HCT116 (cell line): Measurements from ENCODE around the gene F2R. TPM values are rescaled to one million over a fixed set of nuclear protein-coding genes. Genes with fewer than 3 reads are reported as not detected.
A peak's percentile ranks its signal among the peaks of the same experiment; 100 is the strongest.

Source experiments
- ATAC-seq: fragments of 200-7000 bp; cut with Tn5 transposase; 2 replicates; pipeline ENCODE4 v1.9.1; 2020; ENCODE audit warnings: mild to moderate bottlenecking, moderate library complexity
- BruUV-seq: library from RNA; stranded (reverse); fragments of 400-500 nt; replicated peaks from 2 replicates; lab custom pipeline; 2021; lab: Mats Ljungman, UMichigan
- CTCF ChIA-PET: fragments of 300-600 bp; sonication (Branson Sonifier 250); formaldehyde crosslinking; loops from one replicate; lab custom pipeline; 2021; ENCODE audit warnings: antibody characterized with exemption; lab: Charles Lee
- POLR2A ChIA-PET: fragments of 300-600, 350-600 bp; sonication (Branson Sonifier 250); formaldehyde crosslinking; loops from one replicate; lab custom pipeline; 2021; ENCODE audit warnings: antibody characterized with exemption; lab: Charles Lee
- RAD21 ChIA-PET, 2 experiments: fragments of 300-600 bp; sonication (Branson Sonifier 250); formaldehyde crosslinking; loops; one replicate each; lab custom pipeline; 2023; ENCODE audit warnings: low total read pairs in 2 of 2; ENCODE audit not compliant: uncharacterized antibody in 2 of 2, unreplicated experiment in 2 of 2, low non-redundant PET in 1 of 2; lab: Charles Lee
- DNase-seq: peaks from one replicate; pipeline ENCODE4 v3.0.0-alpha.2; 2010; ENCODE audit warnings: low read depth, low spot score
- H2AFZ ChIP-seq: fragments of 200-600 bp; shearing (Covaris generic), sonication (generic); 2 replicates; pipeline ENCODE4 v1.6.1; 2017; ENCODE audit warnings: low read depth, mixed run types, mixed read lengths, antibody characterized with exemption, low read length; ENCODE audit not compliant: poor library complexity, severe bottlenecking
- H3K27ac ChIP-seq: 2 replicates; pipeline ENCODE4 v1.5.1; 2012; ENCODE audit warnings: low read depth, low read length
- H3K27me3 ChIP-seq: fragments of 200-600 bp; sonication (generic); 2 replicates; pipeline ENCODE4 v1.6.1; 2016; ENCODE audit warnings: mixed run types, low read length, mixed read lengths; ENCODE audit not compliant: insufficient read depth
- H3K36me3 ChIP-seq, 2 experiments: fragments of 200-500 bp in 1 of 2; fragments of 200-600 bp in 1 of 2; sonication (Bioruptor generic) in 1 of 2; sonication (generic) in 1 of 2; 2 replicates each; pipeline versions ENCODE4 v1.5.1 to v1.6.1; 2014 to 2016; ENCODE audit warnings: low read length in 2 of 2, inconsistent platforms in 1 of 2, mixed read lengths in 1 of 2, mixed run types in 1 of 2; ENCODE audit not compliant: insufficient read depth in 2 of 2, control insufficient read depth in 1 of 2
- H3K4me1 ChIP-seq, 2 experiments: fragments of 200-600 bp in 1 of 2; sonication (generic) in 1 of 2; 2 replicates each; pipeline versions ENCODE4 v1.5.1 to v1.6.1; 2012 to 2017; ENCODE audit warnings: low read length in 2 of 2, inconsistent platforms in 1 of 2, mild to moderate bottlenecking in 1 of 2, mixed read lengths in 1 of 2, mixed run types in 1 of 2, moderate library complexity in 1 of 2; ENCODE audit not compliant: insufficient read depth in 2 of 2, control insufficient read depth in 1 of 2
- H3K4me2 ChIP-seq: fragments of 200-600 bp; sonication (generic); 2 replicates; pipeline ENCODE4 v1.6.1; 2017; ENCODE audit warnings: mixed run types, low read length, mixed read lengths
- H3K4me3 ChIP-seq, 2 experiments: fragments of 200-600 bp in 1 of 2; sonication (generic) in 1 of 2; replicated peaks in 1 of 2; 2 replicates each; pipeline ENCODE4 v1.5.1; 2011 to 2016; ENCODE audit warnings: low read length in 2 of 2, control low read depth in 1 of 2, low read depth in 1 of 2, mild to moderate bottlenecking in 1 of 2, mixed read lengths in 1 of 2, mixed run types in 1 of 2
- H3K79me2 ChIP-seq: fragments of 200-600 bp; sonication (generic); 2 replicates; pipeline ENCODE4 v1.6.1; 2017; ENCODE audit warnings: mild to moderate bottlenecking, mixed run types, low read length, moderate library complexity, mixed read lengths; ENCODE audit not compliant: insufficient read depth
- H3K9ac ChIP-seq: fragments of 200-600 bp; sonication (generic); 2 replicates; pipeline ENCODE4 v1.6.1; 2016; ENCODE audit warnings: low read length, mixed read lengths
- H3K9me2 ChIP-seq: fragments of 200-600 bp; sonication (generic), shearing (Covaris generic); 2 replicates; pipeline ENCODE4 v1.6.1; 2017; ENCODE audit warnings: mixed run types, mild to moderate bottlenecking, moderate library complexity; ENCODE audit not compliant: insufficient read depth
- H3K9me3 ChIP-seq, 2 experiments: fragments of 200-500 bp in 1 of 2; fragments of 200-600 bp in 1 of 2; sonication (Bioruptor generic) in 1 of 2; sonication (generic) in 1 of 2; 2 replicates each; pipeline ENCODE4 v1.6.1; 2014 to 2017; ENCODE audit warnings: low read length in 2 of 2, mixed read lengths in 2 of 2, inconsistent platforms in 1 of 2, low read depth in 1 of 2, mild to moderate bottlenecking in 1 of 2, mixed run types in 1 of 2, moderate library complexity in 1 of 2; ENCODE audit not compliant: control insufficient read depth in 1 of 2, insufficient read depth in 1 of 2
- H4K20me1 ChIP-seq: fragments of 200-600 bp; sonication (generic), shearing (Covaris generic); 2 replicates; pipeline ENCODE4 v1.6.1; 2017; ENCODE audit warnings: mixed run types, mild to moderate bottlenecking, moderate library complexity; ENCODE audit not compliant: insufficient read depth
- CBX3 ChIP-seq: IDR thresholded peaks from 2 replicates; pipeline ENCODE4 v1.6.1; 2012; ENCODE audit warnings: low read depth
- CEBPB ChIP-seq: IDR thresholded peaks from 2 replicates; pipeline ENCODE4 v1.6.1; 2012; ENCODE audit warnings: low read depth
- ELF1 ChIP-seq: IDR thresholded peaks from 2 replicates; pipeline ENCODE4 v1.6.1; 2012; ENCODE audit warnings: low read depth, borderline replicate concordance
- EZH2 ChIP-seq: fragments of 200-600 bp; sonication (generic); IDR thresholded peaks from 2 replicates; pipeline ENCODE4 v1.6.1; 2017; ENCODE audit warnings: antibody characterized with exemption, mixed run types
- FOSL1 ChIP-seq: IDR thresholded peaks from 2 replicates; pipeline ENCODE4 v1.6.1; 2012; ENCODE audit warnings: low read depth
- JUND ChIP-seq: IDR thresholded peaks from 2 replicates; pipeline ENCODE4 v1.6.1; 2012
- POLR2A ChIP-seq: IDR thresholded peaks from 2 replicates; pipeline ENCODE4 v1.7.0; 2011; ENCODE audit warnings: borderline replicate concordance; ENCODE audit not compliant: insufficient read depth, insufficient read length; ENCODE audit errors: extremely low read depth
- RAD21 ChIP-seq: IDR thresholded peaks from 2 replicates; pipeline ENCODE4 v1.6.1; 2012; ENCODE audit warnings: low read depth, mild to moderate bottlenecking
- SIN3A ChIP-seq: IDR thresholded peaks from 2 replicates; pipeline ENCODE4 v1.6.1; 2012; ENCODE audit warnings: low read depth
- SRF ChIP-seq: IDR thresholded peaks from 2 replicates; pipeline ENCODE4 v1.6.1; 2012; ENCODE audit warnings: low read depth
- TCF7L2 ChIP-seq: IDR thresholded peaks from 2 replicates; pipeline ENCODE4 v1.7.0; 2011; ENCODE audit warnings: borderline replicate concordance, inconsistent platforms; ENCODE audit not compliant: insufficient read depth, insufficient read length; ENCODE audit errors: extremely low read depth
- YY1 ChIP-seq: IDR thresholded peaks from 2 replicates; pipeline ENCODE4 v1.6.1; 2011; ENCODE audit warnings: low read length, low read depth, moderate library complexity, mild to moderate bottlenecking; ENCODE audit not compliant: insufficient replicate concordance; ENCODE audit errors: extremely low read depth
- ZFX ChIP-seq: fragments of 450-650 bp; IDR thresholded peaks from 2 replicates; pipeline ENCODE4 v1.6.1; 2017
- ZNF274 ChIP-seq: fragments of 200-500 bp; sonication (Bioruptor generic); IDR thresholded peaks from 2 replicates; pipeline ENCODE4 v1.6.1; 2014; ENCODE audit warnings: mild to moderate bottlenecking, low read depth, low read length, inconsistent platforms
- intact Hi-C: fragments of 100-400 bp; cut with micrococcal nuclease; formaldehyde crosslinking; loops from 2 replicates; pipeline ENCODE4 v1.10.0; 2022
- total RNA-seq: library from RNA; stranded (reverse); gene quantifications from one replicate; pipeline ENCODE4 v1.2.1, GENCODE V29; 2021; ENCODE audit not compliant: unreplicated experiment
- TF ChIP-seq, protein P1 (sequence below): IDR thresholded peaks from 2 replicates; pipeline ENCODE4 v1.6.1; 2012
- TF ChIP-seq, protein P2 (sequence below): IDR thresholded peaks from 2 replicates; pipeline ENCODE4 v1.6.1; 2012
- TF ChIP-seq, protein P3 (sequence below): IDR thresholded peaks from 2 replicates; pipeline ENCODE4 v1.6.1; 2012; ENCODE audit warnings: low read depth

F2R gene
- total RNA-seq, 1 experiment from 2014 or later = 16.6 TPM

DNA sequence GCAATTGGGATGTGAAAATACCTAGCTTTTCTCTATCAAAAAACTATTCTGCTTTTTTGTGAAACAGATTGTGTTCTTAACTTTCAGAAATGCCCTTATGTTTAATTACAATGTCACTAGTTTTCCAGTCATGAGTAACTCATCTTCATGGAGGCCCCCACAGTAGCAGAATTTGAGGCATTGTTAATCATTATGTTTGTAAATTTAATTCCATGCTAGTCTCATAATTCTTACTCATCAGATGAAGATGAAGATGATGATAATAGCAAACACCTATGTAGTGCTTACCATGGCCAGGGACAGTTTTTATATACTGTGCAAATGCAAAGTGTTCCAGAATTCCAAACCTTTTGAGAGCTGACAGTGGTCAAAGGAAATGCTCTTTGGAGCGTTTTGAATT is 27.7 kb upstream of the F2R start:
- H3K9me2 ChIP-seq = 0 out of 2 replicates have a peak, but pooled peaks cover 3% of the 10 kb centered on the region
- no peak overlapping the region for H3K27ac ChIP-seq
- TF ChIP-seq ELF1 = no peak
- TF ChIP-seq RAD21 = no peak
- no peak for TF ChIP-seq SRF
- no peak for TF ChIP-seq JUND
- no peak for TF ChIP-seq ZFX
- TF ChIP-seq CBX3 = no peak
- TF ChIP-seq ZNF274 = no peak
- no peak overlapping the region for H3K4me2 ChIP-seq
- DNase-seq (no peak), ATAC-seq (no peak)
- intact Hi-C loops = no loop called here
- no peaks in the 10 kb centered on the region for H4K20me1 ChIP-seq
- CTCF ChIA-PET = no interaction called here
- no peaks in the 10 kb centered on the region for H3K79me2 ChIP-seq
- RAD21 ChIA-PET = interaction anchor here in 1 of 2 experiments (0.7 kb wide), 1 partner anchor 52 kb away, joined by 3 read pairs; no protein-coding TSS in a partner anchor
- no peaks in the 10 kb centered on the region for H3K27me3 ChIP-seq
- no peaks in the 10 kb centered on the region for H3K9me3 ChIP-seq
- no TSS peak for BruUV-seq
- no peak overlapping the region for H3K9ac ChIP-seq
- H3K4me3 ChIP-seq = no peak overlapping the region
- peaks cover 18 to 38% of the 10 kb centered on the region in 2 experiments for H3K4me1 ChIP-seq
- peak overlapping the region; percentile 22 for H2AFZ ChIP-seq
- POLR2A ChIA-PET = no interaction called here
- no peaks in the 10 kb centered on the region for H3K36me3 ChIP-seq

DNA sequence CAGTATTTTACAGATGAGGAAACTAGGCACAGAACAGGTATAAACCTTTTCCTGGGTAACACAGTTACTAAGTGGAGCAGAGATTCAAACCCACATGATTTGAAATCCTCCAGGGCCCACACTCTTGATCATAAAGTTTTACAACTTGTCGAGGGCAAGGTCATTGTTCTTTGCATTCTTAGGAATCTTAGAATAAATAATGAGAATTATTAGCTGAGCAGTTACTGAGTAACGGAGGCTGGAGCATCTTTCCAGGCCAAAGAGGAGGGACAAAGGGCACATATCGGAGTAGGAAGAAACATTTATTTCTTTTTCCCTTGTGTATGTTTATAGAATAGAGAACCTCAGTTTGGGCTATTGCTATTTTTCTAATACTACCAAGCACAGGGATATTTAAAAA is 27.1 kb upstream of the F2R start:
- BruUV-seq = no TSS peak
- peak overlapping the region; percentile 44; the same call in 1 of the 2 replicates for H3K27ac ChIP-seq
- intact Hi-C loops = no loop called here
- TF ChIP-seq CBX3 = no peak
- TF ChIP-seq TCF7L2 = no peak
- TF ChIP-seq SIN3A = no peak
- no peak for TF ChIP-seq EZH2
- no peak for TF ChIP-seq RAD21
- TF ChIP-seq FOSL1 = no peak
- no peak for TF ChIP-seq ELF1
- TF ChIP-seq, protein P1, sequence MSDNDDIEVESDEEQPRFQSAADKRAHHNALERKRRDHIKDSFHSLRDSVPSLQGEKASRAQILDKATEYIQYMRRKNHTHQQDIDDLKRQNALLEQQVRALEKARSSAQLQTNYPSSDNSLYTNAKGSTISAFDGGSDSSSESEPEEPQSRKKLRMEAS = no peak
- TF ChIP-seq ZNF274 = no peak
- no peak for TF ChIP-seq SRF
- TF ChIP-seq, protein P2, sequence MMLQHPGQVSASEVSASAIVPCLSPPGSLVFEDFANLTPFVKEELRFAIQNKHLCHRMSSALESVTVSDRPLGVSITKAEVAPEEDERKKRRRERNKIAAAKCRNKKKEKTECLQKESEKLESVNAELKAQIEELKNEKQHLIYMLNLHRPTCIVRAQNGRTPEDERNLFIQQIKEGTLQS = no peak
- no peak for TF ChIP-seq CEBPB
- TF ChIP-seq JUND = no peak
- TF ChIP-seq YY1 = no peak
- TF ChIP-seq, protein P3, sequence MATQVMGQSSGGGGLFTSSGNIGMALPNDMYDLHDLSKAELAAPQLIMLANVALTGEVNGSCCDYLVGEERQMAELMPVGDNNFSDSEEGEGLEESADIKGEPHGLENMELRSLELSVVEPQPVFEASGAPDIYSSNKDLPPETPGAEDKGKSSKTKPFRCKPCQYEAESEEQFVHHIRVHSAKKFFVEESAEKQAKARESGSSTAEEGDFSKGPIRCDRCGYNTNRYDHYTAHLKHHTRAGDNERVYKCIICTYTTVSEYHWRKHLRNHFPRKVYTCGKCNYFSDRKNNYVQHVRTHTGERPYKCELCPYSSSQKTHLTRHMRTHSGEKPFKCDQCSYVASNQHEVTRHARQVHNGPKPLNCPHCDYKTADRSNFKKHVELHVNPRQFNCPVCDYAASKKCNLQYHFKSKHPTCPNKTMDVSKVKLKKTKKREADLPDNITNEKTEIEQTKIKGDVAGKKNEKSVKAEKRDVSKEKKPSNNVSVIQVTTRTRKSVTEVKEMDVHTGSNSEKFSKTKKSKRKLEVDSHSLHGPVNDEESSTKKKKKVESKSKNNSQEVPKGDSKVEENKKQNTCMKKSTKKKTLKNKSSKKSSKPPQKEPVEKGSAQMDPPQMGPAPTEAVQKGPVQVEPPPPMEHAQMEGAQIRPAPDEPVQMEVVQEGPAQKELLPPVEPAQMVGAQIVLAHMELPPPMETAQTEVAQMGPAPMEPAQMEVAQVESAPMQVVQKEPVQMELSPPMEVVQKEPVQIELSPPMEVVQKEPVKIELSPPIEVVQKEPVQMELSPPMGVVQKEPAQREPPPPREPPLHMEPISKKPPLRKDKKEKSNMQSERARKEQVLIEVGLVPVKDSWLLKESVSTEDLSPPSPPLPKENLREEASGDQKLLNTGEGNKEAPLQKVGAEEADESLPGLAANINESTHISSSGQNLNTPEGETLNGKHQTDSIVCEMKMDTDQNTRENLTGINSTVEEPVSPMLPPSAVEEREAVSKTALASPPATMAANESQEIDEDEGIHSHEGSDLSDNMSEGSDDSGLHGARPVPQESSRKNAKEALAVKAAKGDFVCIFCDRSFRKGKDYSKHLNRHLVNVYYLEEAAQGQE = no peak
- TF ChIP-seq POLR2A = no peak

More for the DNA sequence above, 27.1 kb upstream of the F2R start:
- Histone ChIP-seq H2AFZ (peak overlapping the region; percentile 90), H3K4me3 (no peak overlapping the region), H3K4me2 (peak overlapping the region; percentile 38; the same call in 1 of the 2 replicates), H3K4me1 (peaks cover 18 to 38% of the 10 kb centered on the region in 2 experiments), H3K9me3 (no peaks in the 10 kb centered on the region), H3K79me2 (no peaks in the 10 kb centered on the region), H4K20me1 (no peaks in the 10 kb centered on the region), H3K9ac (no peak overlapping the region), H3K27me3 (no peaks in the 10 kb centered on the region), H3K9me2 (0 out of 2 replicates have a peak, but pooled peaks cover 3% of the 10 kb centered on the region), H3K36me3 (no peaks in the 10 kb centered on the region)
- ATAC-seq = no peak
- ChIA-PET CTCF (no interaction called here), RAD21 (no interaction called here), POLR2A (no interaction called here)
- no peak for DNase-seq
